Uterine smooth muscle cell (primary cell): Measurements from ENCODE around the gene SECISBP2L. TPM values are rescaled to one million over a fixed set of nuclear protein-coding genes. Genes with fewer than 3 reads are reported as not detected.

Experiments used
- total RNA-seq: library from RNA; depleted of rRNA; stranded (reverse); fragments of >200 nt; gene quantifications from 2 replicates; pipeline ENCODE4 v1.2.3, GENCODE V29; 2014

Gene SECISBP2L
- 25.3 and 26.2 TPM in 2 replicates for total RNA-seq

GRCh38 chr15:49046220-49047102 is at the start of gene SECISBP2L:
TSS of gene SECISBP2L (minus strand) at chr15:49046446. CDS start at chr15:49046299, 147 bp downstream.

GRCh38 chr15:48963524-48964113 is 82.6 kb downstream of the SECISBP2L start, which contains the start of gene SHC4:
TSS of gene SHC4 (minus strand) at chr15:48963919. CDS start at chr15:48963015, 904 bp downstream.

Other genes with a start within 250 kb of the SECISBP2L start
- 8.6 and 19.9 TPM in 2 replicates for gene CEP152, start 235.4 kb downstream of the SECISBP2L start, total RNA-seq
- 425 and 445 TPM in 2 replicates for gene EID1, start 168.3 kb downstream of the SECISBP2L start, total RNA-seq
- 1.5 and 1.7 TPM in 2 replicates for gene SHC4, start 82.5 kb downstream of the SECISBP2L start, total RNA-seq
- 77.2 and 83.7 TPM in 2 replicates for gene COPS2, start 109.2 kb upstream of the SECISBP2L start, total RNA-seq
- 87.5 and 90.9 TPM in 2 replicates for gene GALK2, start 123.8 kb upstream of the SECISBP2L start, total RNA-seq